Measurements from ENCODE around the gene CACUL1.

GRCh38 chr10:118730756-118731456 is 23.9 kb downstream of the CACUL1 start:
- TF ChIP-seq CTCF (conservative IDR thresholded peaks at IDR 0.05; ENCODE audit: low read depth, low read length) (no peak), EZH2 (IDR thresholded peaks at IDR 0.05; ENCODE audit: borderline replicate concordance, low read depth, low read length, poor library complexity, severe bottlenecking) (no peak)

Measured in A673 (cell line).